GM23338 (cell line): ENCODE data around the gene TTYH3. TPM values are rescaled to one million over a fixed set of nuclear protein-coding genes. Genes with fewer than 3 reads are reported as not detected.

Experiments
- ATAC-seq: fragments of 200-7000 bp; cut with Tn5 transposase; 3 replicates; pipeline ENCODE4 v1.9.1; 2020
- DNase-seq: peaks from one replicate; pipeline ENCODE4 v3.0.0-alpha.2; 2015; ENCODE audit warnings: low spot score
- H2AFZ ChIP-seq: fragments of 200-600 bp; sonication (generic); 2 replicates; pipeline ENCODE4 v1.8.0; 2016; ENCODE audit warnings: antibody characterized with exemption, mild to moderate bottlenecking, moderate library complexity
- H3F3A ChIP-seq: fragments of 200-600 bp; sonication (generic); replicated peaks from 2 replicates; pipeline ENCODE4 v1.8.0; 2017; ENCODE audit warnings: antibody characterized with exemption, mixed run types, low read depth
- H3K27ac ChIP-seq: fragments of 200-600 bp; sonication (generic); 2 replicates; pipeline ENCODE4 v1.6.1; 2016; ENCODE audit warnings: low read depth
- H3K27me3 ChIP-seq: fragments of 200-600 bp; sonication (generic); 2 replicates; pipeline ENCODE4 v1.8.0; 2016; ENCODE audit warnings: mild to moderate bottlenecking, mixed run types, moderate library complexity; ENCODE audit not compliant: insufficient read depth
- H3K36me3 ChIP-seq: fragments of 200-600 bp; sonication (generic); 2 replicates; pipeline ENCODE4 v1.8.0; 2016; ENCODE audit warnings: mild to moderate bottlenecking; ENCODE audit not compliant: insufficient read depth
- H3K4me1 ChIP-seq: fragments of 200-600 bp; sonication (generic); 2 replicates; pipeline ENCODE4 v1.8.0; 2016; ENCODE audit warnings: mild to moderate bottlenecking, moderate library complexity; ENCODE audit not compliant: insufficient read depth
- H3K4me2 ChIP-seq: fragments of 200-600 bp; sonication (generic); 2 replicates; pipeline ENCODE4 v1.7.1; 2017; ENCODE audit warnings: mixed run types
- H3K4me3 ChIP-seq: fragments of 200-600 bp; sonication (generic); 2 replicates; pipeline ENCODE4 v1.6.1; 2016; ENCODE audit warnings: mixed run types
- H3K79me2 ChIP-seq: fragments of 200-600 bp; sonication (generic); replicated peaks from 2 replicates; pipeline ENCODE4 v1.8.0; 2017; ENCODE audit warnings: mild to moderate bottlenecking; ENCODE audit not compliant: insufficient read depth
- H3K9me2 ChIP-seq: fragments of 200-600 bp; sonication (generic); 2 replicates; pipeline ENCODE4 v1.8.0; 2017; ENCODE audit not compliant: insufficient read depth
- H4K20me1 ChIP-seq: fragments of 200-600 bp; sonication (generic); replicated peaks from 2 replicates; pipeline ENCODE4 v1.8.0; 2017; ENCODE audit warnings: mild to moderate bottlenecking; ENCODE audit not compliant: insufficient read depth
- H3K27ac Mint-ChIP-seq: 2 replicates; pipeline ENCODE4 v1.8.0; 2020; ENCODE audit warnings: inconsistent platforms, mild to moderate bottlenecking, moderate library complexity, mixed read lengths
- H3K27me3 Mint-ChIP-seq: 3 replicates; pipeline ENCODE4 v1.8.0; 2022; ENCODE audit warnings: low read depth, mild to moderate bottlenecking, moderate library complexity, mixed read lengths, inconsistent platforms; ENCODE audit not compliant: insufficient read depth, poor library complexity
- H3K36me3 Mint-ChIP-seq: 3 replicates; pipeline ENCODE4 v1.8.0; 2021; ENCODE audit warnings: low read depth, mild to moderate bottlenecking, inconsistent platforms, moderate library complexity, mixed read lengths
- H3K4me1 Mint-ChIP-seq: 3 replicates; pipeline ENCODE4 v1.8.0; 2020; ENCODE audit warnings: mild to moderate bottlenecking, inconsistent platforms, mixed read lengths
- H3K4me3 Mint-ChIP-seq: 3 replicates; pipeline ENCODE4 v1.8.0; 2021; ENCODE audit warnings: moderate library complexity, mild to moderate bottlenecking, inconsistent platforms, mixed read lengths
- H3K9me3 Mint-ChIP-seq: 3 replicates; pipeline ENCODE4 v1.8.0; 2020; ENCODE audit warnings: moderate library complexity, mild to moderate bottlenecking, inconsistent platforms, mixed read lengths
- EZH2 ChIP-seq: fragments of 200-600 bp; sonication (generic); IDR thresholded peaks from one replicate; pipeline ENCODE4 v1.8.0; 2017; ENCODE audit warnings: antibody characterized with exemption, mild to moderate bottlenecking, low read depth; ENCODE audit not compliant: unreplicated experiment
- EZH2phosphoT487 ChIP-seq: fragments of 200-600 bp; sonication (generic); IDR thresholded peaks from one replicate; pipeline ENCODE4 v1.8.1; 2018; ENCODE audit warnings: antibody characterized with exemption; ENCODE audit not compliant: unreplicated experiment
- ZNF114 ChIP-seq: fragments of 250-450 bp; sonication (Bioruptor Pico); IDR thresholded peaks from 2 replicates; pipeline ENCODE4 v1.5.0; 2020; ENCODE audit warnings: mild to moderate bottlenecking, moderate library complexity
- ZNF331 ChIP-seq: fragments of 250-450 bp; sonication (Bioruptor Pico); IDR thresholded peaks from 2 replicates; pipeline ENCODE4 v1.5.0; 2020; ENCODE audit warnings: low read depth, mild to moderate bottlenecking, moderate library complexity
- polyA plus RNA-seq: library from polyadenylated mRNA; unstranded; fragments of >200 nt; fragmentation: Nextera tagmentation; extraction: Ambion mirVana; gene quantifications from 2 replicates; pipeline ENCODE4 v1.2.1, GENCODE V29; 2016
- total RNA-seq: library from RNA; depleted of rRNA; stranded (reverse); fragments of >200 nt; shearing (Covaris generic); gene quantifications from 2 replicates; pipeline ENCODE4 v1.2.3, GENCODE V29; 2014
- TF ChIP-seq, protein P1 (sequence below): IDR thresholded peaks from 2 replicates; pipeline ENCODE4 v1.6.1; 2016; ENCODE audit warnings: antibody characterized with exemption
- TF ChIP-seq, protein P2 (sequence below): fragments of 250-450 bp; sonication (Bioruptor Pico); IDR thresholded peaks from 2 replicates; pipeline ENCODE4 v1.5.0; 2020; ENCODE audit warnings: mild to moderate bottlenecking, moderate library complexity
- TF ChIP-seq, protein P3 (sequence below): IDR thresholded peaks from one replicate; pipeline ENCODE4 v1.6.1; 2018; ENCODE audit warnings: antibody characterized with exemption; ENCODE audit not compliant: unreplicated experiment

The TTYH3 gene
- total and polyA plus RNA-seq, 2 experiments from 2014 or later = 59.6 to 126 TPM

DNA sequence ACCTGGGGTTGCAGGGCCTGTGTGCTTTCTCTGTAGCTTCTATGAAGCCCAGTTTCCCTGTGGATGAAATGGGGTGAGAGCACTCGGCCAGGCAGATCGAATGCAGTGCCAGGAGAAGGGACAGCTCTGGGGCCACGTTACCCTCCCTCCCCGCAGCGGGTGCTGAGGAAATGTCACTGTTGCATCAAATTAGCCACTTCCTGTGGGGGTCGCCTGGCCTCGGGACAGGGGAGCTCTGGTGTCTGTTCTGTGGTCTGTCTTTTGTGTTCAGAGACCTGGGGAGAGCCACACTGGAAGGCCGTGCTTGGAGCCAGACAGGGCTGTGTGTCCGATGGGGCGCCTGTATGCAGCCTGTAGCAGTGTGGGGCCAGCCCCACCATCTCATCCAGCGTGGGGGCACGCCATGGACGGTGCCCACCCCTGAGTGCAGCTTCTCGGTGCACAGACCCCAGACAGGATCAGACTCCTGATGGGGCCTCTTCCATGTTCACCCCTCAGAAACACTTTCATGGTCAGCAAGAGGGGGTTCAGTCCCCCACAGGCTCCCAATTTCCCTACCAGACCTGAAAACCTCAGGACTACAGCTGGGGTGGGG, 13.6 kb downstream of the TTYH3 start:
- H3K27me3 ChIP-seq = no peaks in the 10 kb centered on the region
- TF ChIP-seq ZNF331 (CRISPR knock-in tag) = no peak
- no peak for TF ChIP-seq EZH2
- TF ChIP-seq, protein P1, sequence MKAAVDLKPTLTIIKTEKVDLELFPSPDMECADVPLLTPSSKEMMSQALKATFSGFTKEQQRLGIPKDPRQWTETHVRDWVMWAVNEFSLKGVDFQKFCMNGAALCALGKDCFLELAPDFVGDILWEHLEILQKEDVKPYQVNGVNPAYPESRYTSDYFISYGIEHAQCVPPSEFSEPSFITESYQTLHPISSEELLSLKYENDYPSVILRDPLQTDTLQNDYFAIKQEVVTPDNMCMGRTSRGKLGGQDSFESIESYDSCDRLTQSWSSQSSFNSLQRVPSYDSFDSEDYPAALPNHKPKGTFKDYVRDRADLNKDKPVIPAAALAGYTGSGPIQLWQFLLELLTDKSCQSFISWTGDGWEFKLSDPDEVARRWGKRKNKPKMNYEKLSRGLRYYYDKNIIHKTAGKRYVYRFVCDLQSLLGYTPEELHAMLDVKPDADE = peak; percentile 69; the same call in 1 of the 2 replicates
- peaks cover 22% of the 10 kb centered on the region for H3K27me3 Mint-ChIP-seq
- DNase-seq (peak; percentile 60), ATAC-seq (no peak; the same call in 2 of the 3 replicates)
- H3K27ac ChIP-seq = peak overlapping the region; percentile 94
- no peaks in the 10 kb centered on the region for H3K9me3 Mint-ChIP-seq
- no peaks in the 10 kb centered on the region for H3K9me2 ChIP-seq
- peaks cover 31% of the 10 kb centered on the region for H3K79me2 ChIP-seq
- H3F3A ChIP-seq = 0 out of 2 replicates have a peak, but pooled peaks cover 4% of the 10 kb centered on the region
- H3K27ac Mint-ChIP-seq = peak overlapping the region; percentile 95
- peak overlapping the region; percentile 19; the same call in 1 of the 3 replicates for H3K4me3 Mint-ChIP-seq
- no peaks in the 10 kb centered on the region; the same call in 1 of the 2 replicates for H3K36me3 ChIP-seq
- H3K4me2 ChIP-seq = peak overlapping the region; percentile 72
- peaks cover 28% of the 10 kb centered on the region for H3K4me1 Mint-ChIP-seq
- peaks cover 35% of the 10 kb centered on the region for H3K4me1 ChIP-seq
- no peak overlapping the region for H2AFZ ChIP-seq
- peaks cover 9% of the 10 kb centered on the region; the same call in 1 of the 3 replicates for H3K36me3 Mint-ChIP-seq
- H3K4me3 ChIP-seq = peak overlapping the region; percentile 26; the same call in 1 of the 2 replicates
- H4K20me1 ChIP-seq = no peaks in the 10 kb centered on the region; the same call in 1 of the 2 replicates

DNA sequence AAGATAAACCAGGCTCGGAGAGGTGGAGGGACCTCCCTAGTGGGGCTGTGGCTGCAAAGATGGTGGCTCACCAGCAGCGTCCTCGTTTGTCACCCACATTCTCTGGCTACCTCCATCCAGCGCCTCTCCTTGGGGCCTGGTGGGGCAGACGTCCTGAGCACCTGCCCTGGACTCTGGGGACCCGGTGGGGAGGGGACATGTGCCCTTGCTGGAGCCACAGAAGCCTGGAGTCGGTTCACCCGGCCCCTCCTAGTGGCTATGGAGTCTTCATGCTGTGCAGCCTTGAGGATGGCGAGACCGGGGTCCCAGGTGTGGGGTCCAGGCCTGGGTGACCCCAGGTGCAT, 14.5 kb downstream of the TTYH3 start:
- no peaks in the 10 kb centered on the region for H3K9me2 ChIP-seq
- H3K4me1 Mint-ChIP-seq = peaks cover 28% of the 10 kb centered on the region
- peak overlapping the region; percentile 94 for H3K27ac ChIP-seq
- peaks cover 14% of the 10 kb centered on the region; the same call in 2 of the 3 replicates for H3K36me3 Mint-ChIP-seq
- H3K27me3 ChIP-seq = no peaks in the 10 kb centered on the region
- H3F3A ChIP-seq = 0 out of 2 replicates have a peak, but pooled peaks cover 4% of the 10 kb centered on the region
- H2AFZ ChIP-seq = no peak overlapping the region
- peaks cover 28% of the 10 kb centered on the region for H3K79me2 ChIP-seq
- no peaks in the 10 kb centered on the region; the same call in 1 of the 2 replicates for H4K20me1 ChIP-seq
- peak overlapping the region; percentile 72 for H3K4me2 ChIP-seq
- H3K4me1 ChIP-seq = peaks cover 35% of the 10 kb centered on the region
- peaks cover 23% of the 10 kb centered on the region for H3K27me3 Mint-ChIP-seq
- H3K4me3 ChIP-seq = peak overlapping the region; percentile 43; the same call in 1 of the 2 replicates
- H3K36me3 ChIP-seq = no peaks in the 10 kb centered on the region; the same call in 1 of the 2 replicates
- peak; percentile 2 for ATAC-seq
- peak overlapping the region; percentile 95 for H3K27ac Mint-ChIP-seq
- TF ChIP-seq EZH2 (no peak), EZH2phosphoT487 (no peak), ZNF331 (CRISPR knock-in tag) (no peak), ZNF114 (CRISPR knock-in tag) (no peak)
- TF ChIP-seq, protein P2, sequence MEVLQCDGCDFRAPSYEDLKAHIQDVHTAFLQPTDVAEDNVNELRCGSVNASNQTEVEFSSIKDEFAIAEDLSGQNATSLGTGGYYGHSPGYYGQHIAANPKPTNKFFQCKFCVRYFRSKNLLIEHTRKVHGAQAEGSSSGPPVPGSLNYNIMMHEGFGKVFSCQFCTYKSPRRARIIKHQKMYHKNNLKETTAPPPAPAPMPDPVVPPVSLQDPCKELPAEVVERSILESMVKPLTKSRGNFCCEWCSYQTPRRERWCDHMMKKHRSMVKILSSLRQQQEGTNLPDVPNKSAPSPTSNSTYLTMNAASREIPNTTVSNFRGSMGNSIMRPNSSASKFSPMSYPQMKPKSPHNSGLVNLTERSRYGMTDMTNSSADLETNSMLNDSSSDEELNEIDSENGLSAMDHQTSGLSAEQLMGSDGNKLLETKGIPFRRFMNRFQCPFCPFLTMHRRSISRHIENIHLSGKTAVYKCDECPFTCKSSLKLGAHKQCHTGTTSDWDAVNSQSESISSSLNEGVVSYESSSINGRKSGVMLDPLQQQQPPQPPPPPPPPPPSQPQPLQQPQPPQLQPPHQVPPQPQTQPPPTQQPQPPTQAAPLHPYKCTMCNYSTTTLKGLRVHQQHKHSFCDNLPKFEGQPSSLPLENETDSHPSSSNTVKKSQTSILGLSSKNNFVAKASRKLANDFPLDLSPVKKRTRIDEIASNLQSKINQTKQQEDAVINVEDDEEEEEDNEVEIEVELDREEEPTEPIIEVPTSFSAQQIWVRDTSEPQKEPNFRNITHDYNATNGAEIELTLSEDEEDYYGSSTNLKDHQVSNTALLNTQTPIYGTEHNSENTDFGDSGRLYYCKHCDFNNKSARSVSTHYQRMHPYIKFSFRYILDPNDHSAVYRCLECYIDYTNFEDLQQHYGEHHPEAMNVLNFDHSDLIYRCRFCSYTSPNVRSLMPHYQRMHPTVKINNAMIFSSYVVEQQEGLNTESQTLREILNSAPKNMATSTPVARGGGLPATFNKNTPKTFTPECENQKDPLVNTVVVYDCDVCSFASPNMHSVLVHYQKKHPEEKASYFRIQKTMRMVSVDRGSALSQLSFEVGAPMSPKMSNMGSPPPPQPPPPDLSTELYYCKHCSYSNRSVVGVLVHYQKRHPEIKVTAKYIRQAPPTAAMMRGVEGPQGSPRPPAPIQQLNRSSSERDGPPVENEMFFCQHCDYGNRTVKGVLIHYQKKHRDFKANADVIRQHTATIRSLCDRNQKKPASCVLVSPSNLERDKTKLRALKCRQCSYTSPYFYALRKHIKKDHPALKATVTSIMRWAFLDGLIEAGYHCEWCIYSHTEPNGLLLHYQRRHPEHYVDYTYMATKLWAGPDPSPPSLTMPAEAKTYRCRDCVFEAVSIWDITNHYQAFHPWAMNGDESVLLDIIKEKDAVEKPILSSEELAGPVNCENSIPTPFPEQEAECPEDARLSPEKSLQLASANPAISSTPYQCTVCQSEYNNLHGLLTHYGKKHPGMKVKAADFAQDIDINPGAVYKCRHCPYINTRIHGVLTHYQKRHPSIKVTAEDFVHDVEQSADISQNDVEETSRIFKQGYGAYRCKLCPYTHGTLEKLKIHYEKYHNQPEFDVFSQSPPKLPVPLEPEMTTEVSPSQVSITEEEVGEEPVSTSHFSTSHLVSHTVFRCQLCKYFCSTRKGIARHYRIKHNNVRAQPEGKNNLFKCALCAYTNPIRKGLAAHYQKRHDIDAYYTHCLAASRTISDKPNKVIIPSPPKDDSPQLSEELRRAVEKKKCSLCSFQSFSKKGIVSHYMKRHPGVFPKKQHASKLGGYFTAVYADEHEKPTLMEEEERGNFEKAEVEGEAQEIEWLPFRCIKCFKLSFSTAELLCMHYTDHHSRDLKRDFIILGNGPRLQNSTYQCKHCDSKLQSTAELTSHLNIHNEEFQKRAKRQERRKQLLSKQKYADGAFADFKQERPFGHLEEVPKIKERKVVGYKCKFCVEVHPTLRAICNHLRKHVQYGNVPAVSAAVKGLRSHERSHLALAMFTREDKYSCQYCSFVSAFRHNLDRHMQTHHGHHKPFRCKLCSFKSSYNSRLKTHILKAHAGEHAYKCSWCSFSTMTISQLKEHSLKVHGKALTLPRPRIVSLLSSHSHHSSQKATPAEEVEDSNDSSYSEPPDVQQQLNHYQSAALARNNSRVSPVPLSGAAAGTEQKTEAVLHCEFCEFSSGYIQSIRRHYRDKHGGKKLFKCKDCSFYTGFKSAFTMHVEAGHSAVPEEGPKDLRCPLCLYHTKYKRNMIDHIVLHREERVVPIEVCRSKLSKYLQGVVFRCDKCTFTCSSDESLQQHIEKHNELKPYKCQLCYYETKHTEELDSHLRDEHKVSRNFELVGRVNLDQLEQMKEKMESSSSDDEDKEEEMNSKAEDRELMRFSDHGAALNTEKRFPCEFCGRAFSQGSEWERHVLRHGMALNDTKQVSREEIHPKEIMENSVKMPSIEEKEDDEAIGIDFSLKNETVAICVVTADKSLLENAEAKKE (CRISPR knock-in tag) = no peak
- TF ChIP-seq, protein P3, sequence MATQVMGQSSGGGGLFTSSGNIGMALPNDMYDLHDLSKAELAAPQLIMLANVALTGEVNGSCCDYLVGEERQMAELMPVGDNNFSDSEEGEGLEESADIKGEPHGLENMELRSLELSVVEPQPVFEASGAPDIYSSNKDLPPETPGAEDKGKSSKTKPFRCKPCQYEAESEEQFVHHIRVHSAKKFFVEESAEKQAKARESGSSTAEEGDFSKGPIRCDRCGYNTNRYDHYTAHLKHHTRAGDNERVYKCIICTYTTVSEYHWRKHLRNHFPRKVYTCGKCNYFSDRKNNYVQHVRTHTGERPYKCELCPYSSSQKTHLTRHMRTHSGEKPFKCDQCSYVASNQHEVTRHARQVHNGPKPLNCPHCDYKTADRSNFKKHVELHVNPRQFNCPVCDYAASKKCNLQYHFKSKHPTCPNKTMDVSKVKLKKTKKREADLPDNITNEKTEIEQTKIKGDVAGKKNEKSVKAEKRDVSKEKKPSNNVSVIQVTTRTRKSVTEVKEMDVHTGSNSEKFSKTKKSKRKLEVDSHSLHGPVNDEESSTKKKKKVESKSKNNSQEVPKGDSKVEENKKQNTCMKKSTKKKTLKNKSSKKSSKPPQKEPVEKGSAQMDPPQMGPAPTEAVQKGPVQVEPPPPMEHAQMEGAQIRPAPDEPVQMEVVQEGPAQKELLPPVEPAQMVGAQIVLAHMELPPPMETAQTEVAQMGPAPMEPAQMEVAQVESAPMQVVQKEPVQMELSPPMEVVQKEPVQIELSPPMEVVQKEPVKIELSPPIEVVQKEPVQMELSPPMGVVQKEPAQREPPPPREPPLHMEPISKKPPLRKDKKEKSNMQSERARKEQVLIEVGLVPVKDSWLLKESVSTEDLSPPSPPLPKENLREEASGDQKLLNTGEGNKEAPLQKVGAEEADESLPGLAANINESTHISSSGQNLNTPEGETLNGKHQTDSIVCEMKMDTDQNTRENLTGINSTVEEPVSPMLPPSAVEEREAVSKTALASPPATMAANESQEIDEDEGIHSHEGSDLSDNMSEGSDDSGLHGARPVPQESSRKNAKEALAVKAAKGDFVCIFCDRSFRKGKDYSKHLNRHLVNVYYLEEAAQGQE = no peak
- no peak for DNase-seq
- H3K4me3 Mint-ChIP-seq = no peak overlapping the region
- H3K9me3 Mint-ChIP-seq = no peaks in the 10 kb centered on the region
